ENCODE data around the gene CDK18. TPM values are rescaled to one million over a fixed set of nuclear protein-coding genes. Genes with fewer than 3 reads are reported as not detected.

CDK18 gene
- total RNA-seq, 2 donors from 2014 or later: 0.91 to 3.0 TPM

GRCh38 chr1:205531191-205532025 is 26.9 kb downstream of the CDK18 start:
- Mint-ChIP-seq H3K36me3 (ENCODE audit: low read depth) (no peaks in the 10 kb centered on the region), H3K27me3 (peaks cover 7% of the 10 kb centered on the region), H3K4me1 (no peaks in the 10 kb centered on the region), H3K4me3 (no peak overlapping the region), H3K9me3 (no peaks in the 10 kb centered on the region), H3K27ac (no peak overlapping the region)
- no peak for ATAC-seq (replicated peaks)

GRCh38 chr1:205532026-205532898 is 27.8 kb downstream of the CDK18 start:
- Mint-ChIP-seq H3K27me3 (peaks cover 7% of the 10 kb centered on the region), H3K36me3 (ENCODE audit: low read depth) (no peaks in the 10 kb centered on the region), H3K4me3 (no peak overlapping the region), H3K9me3 (no peaks in the 10 kb centered on the region), H3K27ac (no peak overlapping the region), H3K4me1 (no peaks in the 10 kb centered on the region)
- ATAC-seq (replicated peaks): no peak

- Mint-ChIP-seq H3K27me3 (peaks cover 7% of the 10 kb centered on the region), H3K27ac (no peak overlapping the region), H3K4me3 (no peak overlapping the region), H3K9me3 (no peaks in the 10 kb centered on the region), H3K36me3 (ENCODE audit: low read depth) (no peaks in the 10 kb centered on the region), H3K4me1 (no peaks in the 10 kb centered on the region)
- ATAC-seq (replicated peaks): no peak
Observed at GRCh38 chr1:205532996-205533735, 28.7 kb downstream of the CDK18 start.

- Mint-ChIP-seq H3K27me3 (peaks cover 10% of the 10 kb centered on the region), H3K9me3 (no peaks in the 10 kb centered on the region), H3K27ac (no peak overlapping the region), H3K4me3 (no peak overlapping the region), H3K4me1 (no peaks in the 10 kb centered on the region), H3K36me3 (ENCODE audit: low read depth) (no peaks in the 10 kb centered on the region)
- ATAC-seq (replicated peaks): no peak
Observed at GRCh38 chr1:205533748-205534443, 29.4 kb downstream of the CDK18 start.

- Mint-ChIP-seq H3K4me1 (no peaks in the 10 kb centered on the region), H3K36me3 (ENCODE audit: low read depth) (no peaks in the 10 kb centered on the region), H3K9me3 (no peaks in the 10 kb centered on the region), H3K27ac (no peak overlapping the region), H3K4me3 (no peak overlapping the region), H3K27me3 (peaks cover 10% of the 10 kb centered on the region)
- ATAC-seq (replicated peaks): no peak
Observed at GRCh38 chr1:205534444-205534985, 30.0 kb downstream of the CDK18 start.

- Mint-ChIP-seq H3K4me1 (no peaks in the 10 kb centered on the region), H3K4me3 (no peak overlapping the region), H3K27me3 (peaks cover 14% of the 10 kb centered on the region), H3K36me3 (ENCODE audit: low read depth) (no peaks in the 10 kb centered on the region), H3K27ac (no peak overlapping the region), H3K9me3 (no peaks in the 10 kb centered on the region)
- ATAC-seq (replicated peaks): no peak
Observed at GRCh38 chr1:205535096-205535495, 30.6 kb downstream of the CDK18 start.

- H3K4me3 Mint-ChIP-seq: no peak overlapping the region
- ATAC-seq (replicated peaks): no peak
- no peaks in the 10 kb centered on the region for H3K4me1 Mint-ChIP-seq
- H3K27ac Mint-ChIP-seq: no peak overlapping the region
- no peaks in the 10 kb centered on the region for H3K9me3 Mint-ChIP-seq
- no peaks in the 10 kb centered on the region for H3K36me3 Mint-ChIP-seq (ENCODE audit: low read depth)
- H3K27me3 Mint-ChIP-seq: peaks cover 15% of the 10 kb centered on the region
Observed at GRCh38 chr1:205535866-205536758, 31.6 kb downstream of the CDK18 start.

GRCh38 chr1:205536759-205537361 is 32.4 kb downstream of the CDK18 start:
- Mint-ChIP-seq H3K4me3 (no peak overlapping the region), H3K27me3 (peaks cover 23% of the 10 kb centered on the region), H3K9me3 (no peaks in the 10 kb centered on the region), H3K27ac (no peak overlapping the region), H3K4me1 (no peaks in the 10 kb centered on the region), H3K36me3 (ENCODE audit: low read depth) (no peaks in the 10 kb centered on the region)
- no peak for ATAC-seq (replicated peaks)

GRCh38 chr1:205537386-205538018 is 33.0 kb downstream of the CDK18 start:
- H3K27ac Mint-ChIP-seq: no peak overlapping the region
- H3K9me3 Mint-ChIP-seq: no peaks in the 10 kb centered on the region
- H3K4me1 Mint-ChIP-seq: no peaks in the 10 kb centered on the region
- no peak for ATAC-seq (replicated peaks)
- no peak overlapping the region for H3K4me3 Mint-ChIP-seq
- peaks cover 27% of the 10 kb centered on the region for H3K27me3 Mint-ChIP-seq
- H3K36me3 Mint-ChIP-seq (ENCODE audit: low read depth): no peaks in the 10 kb centered on the region

- Mint-ChIP-seq H3K4me3 (no peak overlapping the region), H3K27ac (no peak overlapping the region)
Observed at GRCh38 chr1:205538235-205538840, 33.9 kb downstream of the CDK18 start.

GRCh38 chr1:205541161-205541886 is 36.9 kb downstream of the CDK18 start:
- Mint-ChIP-seq H3K27ac (no peak overlapping the region), H3K4me3 (no peak overlapping the region), H3K4me1 (no peaks in the 10 kb centered on the region), H3K27me3 (peaks cover 39% of the 10 kb centered on the region), H3K36me3 (ENCODE audit: low read depth) (no peaks in the 10 kb centered on the region), H3K9me3 (no peaks in the 10 kb centered on the region)
- no peak for ATAC-seq (replicated peaks)

More at GRCh38 chr1:205538235-205538840, 33.9 kb downstream of the CDK18 start:
- Mint-ChIP-seq H3K27me3 (peaks cover 27% of the 10 kb centered on the region), H3K9me3 (no peaks in the 10 kb centered on the region), H3K36me3 (ENCODE audit: low read depth) (no peaks in the 10 kb centered on the region), H3K4me1 (no peaks in the 10 kb centered on the region)
- ATAC-seq (replicated peaks): no peak
